Esophagus squamous epithelium (tissue), 5 donors: Measurements from ENCODE around the gene DLGAP1. TPM values are rescaled to one million over a fixed set of nuclear protein-coding genes. Genes with fewer than 3 reads are reported as not detected.

Experiments
- DNase-seq: peaks from one replicate; lab custom pipeline; 2025; lab: John Stamatoyannopoulos, UW
- H3K27ac ChIP-seq, 4 donors: fragments of 200-600 bp; sonication (generic); one replicate each; pipeline ENCODE4 v1.5.1; 2016 to 2019; ENCODE audit warnings: mild to moderate bottlenecking in 1 of 4
- H3K27me3 ChIP-seq, 4 donors: fragments of 200-600 bp; sonication (generic); 1 replicate in 3 of 4; 2 replicates in 1 of 4; pipeline versions ENCODE4 v1.5.1 to v1.6.0; 2017 to 2021; ENCODE audit warnings: antibody characterized with exemption in 1 of 4
- H3K36me3 ChIP-seq, 3 donors: fragments of 200-600 bp; sonication (generic); one replicate each; pipeline ENCODE4 v1.5.1; 2016 to 2019
- H3K4me1 ChIP-seq, 3 donors: fragments of 200-600 bp; sonication (generic); one replicate each; pipeline ENCODE4 v1.5.1; 2017 to 2019
- H3K4me3 ChIP-seq, 4 donors: fragments of 200-600 bp; sonication (generic); 1 replicate in 3 of 4; 2 replicates in 1 of 4; pipeline ENCODE4 v1.5.1; 2016 to 2019; ENCODE audit warnings: mild to moderate bottlenecking in 2 of 4, moderate library complexity in 1 of 4
- H3K9me3 ChIP-seq, 3 donors: fragments of 200-600 bp; sonication (generic); one replicate each; pipeline ENCODE4 v1.5.1; 2016 to 2019
- POLR2A ChIP-seq, 4 donors: fragments of 450-650 bp; IDR thresholded peaks; one replicate each; pipeline ENCODE4 v1.6.1; 2017; ENCODE audit warnings: antibody characterized with exemption in 4 of 4, mild to moderate bottlenecking in 4 of 4, moderate library complexity in 3 of 4
- WGBS, 2 donors: methylation state at CpG; one replicate each; pipeline ENCODE4 v1.1.5; 2018; 5-methylcytosine and 5-hydroxymethylcytosine counted together
- intact Hi-C: fragments of 100-400 bp; cut with DNase I; formaldehyde crosslinking; loops from one replicate; pipeline ENCODE4 v1.15.0; 2022
- total RNA-seq, 4 donors: library from RNA; depleted of rRNA; stranded (reverse); fragments of >200 nt; gene quantifications; one replicate each; pipeline ENCODE4 v1.1.0, GENCODE V29; 2016
- TF ChIP-seq, protein P1 (sequence below), 6 experiments: fragments of 450-650 bp in 4 of 6; fragments of 200-600 bp in 2 of 6; sonication (generic) in 2 of 6; IDR thresholded peaks; one replicate each; pipeline ENCODE4 v1.5.1; 2016 to 2019; ENCODE audit warnings: antibody characterized with exemption in 6 of 6, mild to moderate bottlenecking in 4 of 6, moderate library complexity in 4 of 6
- donor health status: DM: yes; HTN: yes; CAD: no.

DLGAP1 gene
- total RNA-seq, 4 donors from 2014 or later, result 0.09 to 1.5 (median 0.52) TPM

DNA sequence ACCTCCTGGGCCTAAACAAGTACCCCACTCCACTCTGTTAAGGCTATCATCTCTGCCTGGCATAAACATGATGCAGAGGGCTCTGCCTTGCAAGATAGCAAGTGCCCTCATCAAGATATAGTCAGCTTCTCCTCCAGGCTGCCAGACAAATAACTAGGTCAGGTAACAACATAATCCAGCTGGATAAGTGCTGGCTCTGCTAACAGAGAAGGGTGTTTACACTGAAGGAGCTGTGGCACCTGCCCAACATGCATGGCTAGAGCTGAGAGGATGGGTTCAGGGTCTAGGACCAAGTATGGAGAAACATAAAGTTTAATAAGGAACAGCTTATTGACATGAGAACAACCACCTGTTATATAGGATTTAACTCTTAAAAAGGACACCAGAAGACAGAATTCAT, 42.8 kb downstream of the DLGAP1 start:
- Histone ChIP-seq H3K27me3 (no peaks in the 10 kb centered on the region), H3K9me3 (no peaks in the 10 kb centered on the region), H3K4me3 (no peak overlapping the region), H3K4me1 (no peaks in the 10 kb centered on the region), H3K27ac (no peak overlapping the region), H3K36me3 (no peaks in the 10 kb centered on the region)
- intact Hi-C loops, result no loop called here
- no peak for TF ChIP-seq POLR2A (IDR thresholded peaks at IDR 0.05)
- TF ChIP-seq, protein P1, sequence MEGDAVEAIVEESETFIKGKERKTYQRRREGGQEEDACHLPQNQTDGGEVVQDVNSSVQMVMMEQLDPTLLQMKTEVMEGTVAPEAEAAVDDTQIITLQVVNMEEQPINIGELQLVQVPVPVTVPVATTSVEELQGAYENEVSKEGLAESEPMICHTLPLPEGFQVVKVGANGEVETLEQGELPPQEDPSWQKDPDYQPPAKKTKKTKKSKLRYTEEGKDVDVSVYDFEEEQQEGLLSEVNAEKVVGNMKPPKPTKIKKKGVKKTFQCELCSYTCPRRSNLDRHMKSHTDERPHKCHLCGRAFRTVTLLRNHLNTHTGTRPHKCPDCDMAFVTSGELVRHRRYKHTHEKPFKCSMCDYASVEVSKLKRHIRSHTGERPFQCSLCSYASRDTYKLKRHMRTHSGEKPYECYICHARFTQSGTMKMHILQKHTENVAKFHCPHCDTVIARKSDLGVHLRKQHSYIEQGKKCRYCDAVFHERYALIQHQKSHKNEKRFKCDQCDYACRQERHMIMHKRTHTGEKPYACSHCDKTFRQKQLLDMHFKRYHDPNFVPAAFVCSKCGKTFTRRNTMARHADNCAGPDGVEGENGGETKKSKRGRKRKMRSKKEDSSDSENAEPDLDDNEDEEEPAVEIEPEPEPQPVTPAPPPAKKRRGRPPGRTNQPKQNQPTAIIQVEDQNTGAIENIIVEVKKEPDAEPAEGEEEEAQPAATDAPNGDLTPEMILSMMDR (IDR thresholded peaks at IDR 0.05), result no peak
- no peak for DNase-seq

DNA sequence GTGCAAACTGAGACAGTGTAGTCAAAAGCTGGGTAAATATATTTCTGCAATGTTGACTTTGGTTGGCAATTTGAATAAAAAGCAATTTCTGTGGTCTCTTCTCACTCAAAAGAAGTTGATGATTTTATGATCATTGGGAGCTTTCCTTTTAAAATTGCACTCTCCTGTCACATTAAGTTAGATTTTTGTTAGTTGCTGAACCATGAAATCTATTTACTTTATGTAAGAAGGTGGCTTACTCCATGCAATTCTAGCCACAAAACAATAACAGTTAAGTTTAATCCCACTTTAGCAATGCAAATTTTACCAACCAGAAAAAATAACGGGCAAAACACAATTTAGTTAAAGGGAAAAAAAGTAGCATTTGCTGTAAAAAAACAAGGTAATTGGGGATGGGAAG, 48.3 kb downstream of the DLGAP1 start:
- Histone ChIP-seq H3K4me1 (no peaks in the 10 kb centered on the region), H3K27ac (no peak overlapping the region), H3K4me3 (no peak overlapping the region), H3K27me3 (no peaks in the 10 kb centered on the region), H3K36me3 (no peaks in the 10 kb centered on the region), H3K9me3 (no peaks in the 10 kb centered on the region)
- intact Hi-C loops, result no loop called here
- WGBS, 2 donors, result 46 to 72% methylated on average over 1 of the region's 1 CpG
- no peak for DNase-seq
- TF ChIP-seq, protein P1 (IDR thresholded peaks at IDR 0.05), result no peak
- no peak for TF ChIP-seq POLR2A (IDR thresholded peaks at IDR 0.05)

DNA sequence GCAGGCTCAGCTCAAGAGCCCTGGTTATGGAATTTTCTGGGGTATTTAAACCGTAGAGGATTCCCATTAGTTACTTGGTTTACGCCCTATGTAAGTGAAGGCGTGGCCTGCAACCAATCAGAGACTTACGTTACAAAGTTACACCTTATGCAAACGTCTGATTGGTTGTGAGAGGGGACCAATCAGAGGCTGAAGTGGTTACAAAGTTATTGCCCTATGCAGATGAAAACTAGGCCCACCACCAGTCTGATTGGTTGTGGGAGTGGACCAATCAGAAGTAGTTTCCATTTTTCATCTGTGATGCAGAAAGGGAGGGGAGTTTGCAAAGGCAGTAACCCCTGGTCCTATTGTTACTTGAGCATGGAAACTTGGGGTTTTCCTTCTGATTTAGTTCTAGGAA, 49.1 kb downstream of the DLGAP1 start:
- Histone ChIP-seq H3K27me3 (no peaks in the 10 kb centered on the region), H3K9me3 (no peaks in the 10 kb centered on the region), H3K4me1 (no peaks in the 10 kb centered on the region), H3K27ac (no peak overlapping the region), H3K36me3 (no peaks in the 10 kb centered on the region), H3K4me3 (no peak overlapping the region)
- intact Hi-C loops, result no loop called here
- TF ChIP-seq, protein P1 (IDR thresholded peaks at IDR 0.05), result no peak
- no peak for TF ChIP-seq POLR2A (IDR thresholded peaks at IDR 0.05)
- WGBS, 2 donors, result 78 to 88% methylated on average over 5 of the region's 5 CpGs
- DNase-seq, result no peak

DNA sequence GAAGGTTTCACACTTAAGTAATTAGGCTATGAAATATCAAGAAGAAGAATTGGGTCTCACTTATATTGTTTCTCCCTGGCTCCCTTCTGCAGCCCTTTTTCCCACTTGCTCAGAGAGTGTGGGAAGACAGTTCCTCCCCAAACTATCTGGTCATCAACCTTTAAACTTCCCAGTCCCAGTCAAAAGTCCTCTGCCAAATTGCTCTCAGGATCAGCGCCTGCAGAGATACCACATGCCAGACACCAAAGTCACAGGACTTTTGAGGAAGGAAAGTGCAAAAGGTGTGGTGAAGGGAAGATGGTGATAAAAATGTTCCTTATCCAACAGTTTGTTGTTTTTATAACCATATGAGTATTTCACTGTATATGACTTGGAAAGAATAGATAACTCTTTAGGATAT, 51.3 kb downstream of the DLGAP1 start:
- no peak overlapping the region for H3K27ac ChIP-seq
- H3K9me3 ChIP-seq, result no peaks in the 10 kb centered on the region
- no peak for DNase-seq
- TF ChIP-seq POLR2A (IDR thresholded peaks at IDR 0.05), result no peak
- TF ChIP-seq, protein P1 (IDR thresholded peaks at IDR 0.05), result no peak
- no peak overlapping the region for H3K4me3 ChIP-seq
- WGBS, 2 donors, result 60% methylated on average over 1 of the region's 1 CpG; no CpG with 5 or more reads in 1 of the 2 donors
- intact Hi-C loops, result no loop called here
- H3K36me3 ChIP-seq, result no peaks in the 10 kb centered on the region
- no peaks in the 10 kb centered on the region for H3K4me1 ChIP-seq
- no peaks in the 10 kb centered on the region for H3K27me3 ChIP-seq

DNA sequence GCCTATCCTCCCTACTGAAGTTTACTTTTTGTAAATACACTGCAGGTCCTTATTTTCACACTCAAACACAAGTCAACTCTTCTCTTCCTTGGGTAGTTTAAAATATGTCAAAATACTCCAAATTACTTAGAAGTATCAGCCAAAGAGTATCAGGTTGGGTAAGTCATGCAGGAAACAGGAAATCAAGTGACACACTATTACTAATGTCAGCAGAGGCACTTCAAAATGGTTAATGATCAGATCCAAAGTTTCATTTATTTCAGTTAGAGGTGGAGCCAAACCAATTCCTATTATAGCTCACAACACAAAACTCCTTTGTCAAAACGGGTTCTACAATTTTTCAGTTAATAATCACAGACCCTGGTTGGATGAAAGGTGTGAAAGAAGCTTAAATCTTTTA, 54.2 kb downstream of the DLGAP1 start:
- intact Hi-C loops, result no loop called here
- TF ChIP-seq POLR2A (IDR thresholded peaks at IDR 0.05), result no peak
- TF ChIP-seq, protein P1 (IDR thresholded peaks at IDR 0.05), result no peak

More for the DNA sequence above, 54.2 kb downstream of the DLGAP1 start:
- Histone ChIP-seq H3K36me3 (no peaks in the 10 kb centered on the region), H3K27ac (no peak overlapping the region), H3K4me3 (no peak overlapping the region), H3K27me3 (no peaks in the 10 kb centered on the region), H3K9me3 (no peaks in the 10 kb centered on the region), H3K4me1 (no peaks in the 10 kb centered on the region)
- WGBS, 2 donors, result 22 to 30% methylated on average over 1 of the region's 1 CpG
- no peak for DNase-seq
